GM18511 (cell line): ENCODE data around the gene CTBP2.

Experiments
- ATAC-seq: cut with Tn5 transposase; IDR thresholded peaks from one replicate; pipeline ENCODE4 v1.9.1; 2021; ENCODE audit warnings: mild to moderate bottlenecking, moderate library complexity; ENCODE audit not compliant: unreplicated experiment

The CTBP2 gene

DNA sequence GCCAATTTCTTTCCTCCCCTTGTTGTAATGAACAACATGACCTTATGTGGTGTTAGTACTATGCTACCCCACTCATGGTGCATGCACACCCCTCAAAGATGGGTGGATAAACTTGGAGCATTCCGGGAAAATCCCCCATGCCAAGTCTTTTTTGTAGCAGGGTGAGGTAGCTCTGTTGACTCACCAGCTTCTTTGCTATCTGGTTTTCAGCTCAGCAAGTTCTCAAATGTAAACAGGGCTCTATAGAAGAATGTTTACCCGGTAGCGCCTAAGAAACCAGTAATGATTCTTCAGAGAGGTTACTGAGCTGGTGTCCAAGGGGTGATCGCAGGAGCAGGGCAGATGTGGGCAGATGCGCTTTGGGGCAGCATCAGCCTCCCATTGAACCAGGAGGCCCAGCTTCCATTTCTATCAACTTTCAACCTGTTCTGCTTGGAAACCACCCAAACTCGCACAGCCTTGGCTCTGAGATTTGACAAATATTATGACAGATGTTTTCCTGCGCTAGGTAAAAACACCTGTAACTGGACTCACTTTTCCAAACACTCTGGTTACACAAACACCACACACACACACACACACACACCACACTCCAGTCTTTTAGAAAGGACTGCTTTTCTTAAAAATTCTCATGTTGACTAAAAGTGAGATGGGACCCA lies 130.7 kb downstream of the CTBP2 start:
- no peak for ATAC-seq

DNA sequence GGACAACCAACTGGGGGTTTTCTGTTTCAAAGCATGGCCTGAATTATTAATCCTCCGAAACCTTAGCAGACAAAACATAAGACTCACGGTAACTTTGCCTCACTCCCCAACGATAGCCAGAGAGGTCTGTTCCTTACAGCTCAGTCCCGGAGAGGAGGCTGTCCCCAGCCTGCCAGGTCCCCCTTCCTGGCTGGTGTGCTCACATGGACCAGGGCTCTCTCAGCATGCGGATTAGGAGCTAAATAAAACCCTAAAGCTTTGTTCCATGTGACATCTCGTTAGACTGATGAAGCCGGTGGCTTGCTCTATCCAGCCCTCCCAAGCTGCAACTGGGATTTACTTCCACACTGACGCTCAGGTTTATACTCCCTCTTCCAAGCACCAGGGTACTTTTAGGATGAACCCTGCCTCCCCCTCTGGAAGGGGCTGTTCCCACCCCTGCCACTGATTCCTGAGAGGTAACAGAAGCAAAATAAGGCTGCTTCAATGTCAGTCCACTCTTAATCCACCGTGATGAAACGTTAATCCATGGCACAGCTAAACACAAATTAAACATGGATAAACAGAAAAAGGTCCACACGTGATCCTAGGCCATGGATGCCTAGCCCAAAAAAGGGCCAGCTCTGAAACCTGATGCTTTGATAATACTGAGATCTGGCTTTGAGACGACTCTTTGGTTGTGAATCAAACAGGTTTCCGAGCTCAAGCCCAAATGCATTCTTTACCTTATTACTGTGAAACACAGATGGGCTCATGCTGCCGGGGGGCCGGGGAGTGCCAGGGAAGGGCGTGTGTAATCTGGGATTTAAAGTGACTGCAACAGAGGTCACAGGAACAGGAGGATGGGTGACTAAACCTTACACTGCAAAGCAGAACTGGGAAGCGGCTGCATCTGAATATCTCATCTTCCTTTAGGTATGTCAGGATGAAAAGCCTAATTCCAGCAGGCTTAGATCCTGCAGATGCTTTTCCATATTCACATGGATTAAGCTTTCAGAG lies 132.2 kb downstream of the CTBP2 start:
- ATAC-seq = no peak

DNA sequence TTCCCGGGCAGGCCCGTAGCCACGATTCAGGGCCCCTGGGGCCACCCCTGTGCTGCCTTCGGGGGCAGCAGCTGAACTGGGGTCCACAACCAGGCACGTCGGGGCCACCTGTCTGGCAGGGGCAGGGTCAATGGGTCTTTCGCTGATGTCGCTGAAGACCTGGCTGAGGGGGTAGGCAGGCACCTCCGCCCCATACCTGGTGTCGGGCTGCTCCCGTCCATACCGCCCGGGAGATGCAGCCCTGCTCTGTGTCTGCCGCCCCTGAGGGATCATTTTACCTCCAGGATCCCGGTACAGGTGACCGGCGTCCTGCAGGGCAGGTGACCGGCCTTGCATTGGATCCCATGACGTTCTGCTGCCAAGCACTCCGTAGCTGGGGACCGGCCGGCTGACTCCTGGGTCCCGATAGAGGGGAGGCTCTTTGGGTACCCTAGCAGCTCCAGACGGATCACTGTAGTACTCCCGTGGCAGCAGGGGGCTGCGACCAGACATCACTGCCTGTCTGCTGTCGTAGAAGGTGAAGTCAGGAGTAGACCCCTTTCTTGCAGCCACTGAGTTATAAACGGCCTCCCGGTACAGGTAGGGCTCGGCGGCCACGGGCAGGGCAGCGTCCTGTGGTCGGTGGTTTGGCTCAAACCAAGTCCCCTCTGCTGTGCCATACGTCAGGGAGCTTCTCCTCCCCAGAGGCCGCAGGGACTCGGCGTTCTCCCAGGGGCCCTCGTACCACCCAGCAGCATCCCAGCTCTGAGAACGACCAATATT lies 133.2 kb downstream of the CTBP2 start:
- no peak for ATAC-seq

- no peak for ATAC-seq
Observed at GRCh38 chr10:125026036-125026931, 134.1 kb downstream of the CTBP2 start.

GRCh38 chr10:125025341-125025740 lies 135.0 kb downstream of the CTBP2 start:
- no peak for ATAC-seq

GRCh38 chr10:125024497-125025234 lies 135.7 kb downstream of the CTBP2 start:
- no peak for ATAC-seq

DNA sequence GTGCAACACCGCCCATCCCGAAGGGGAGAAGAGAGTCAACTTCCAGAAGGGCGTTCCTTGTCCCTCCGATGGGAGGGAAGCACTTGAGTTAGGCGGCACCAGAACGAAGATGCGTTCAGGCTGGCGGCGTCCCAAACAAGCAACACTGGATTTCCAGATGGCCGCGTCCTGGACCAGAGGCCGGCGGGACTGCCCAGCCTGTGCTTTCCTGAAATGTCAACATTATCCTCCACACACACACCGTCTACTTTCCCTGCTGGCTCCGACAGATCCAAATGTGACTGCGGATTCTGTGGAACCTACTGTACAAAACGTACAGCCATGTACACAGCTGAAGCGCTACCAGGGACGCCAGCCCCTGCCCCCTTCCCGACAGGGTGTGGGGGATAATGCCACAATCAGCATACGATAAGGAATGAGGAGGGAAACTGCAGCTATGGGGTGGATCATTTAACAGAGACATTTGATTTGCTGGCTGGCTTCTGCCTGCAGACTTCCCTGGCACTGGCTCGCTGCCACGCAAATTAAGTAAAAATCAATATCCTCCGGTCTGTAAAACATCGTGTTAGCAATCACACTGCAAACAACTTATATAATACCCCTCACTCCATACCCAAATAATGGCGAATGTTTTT lies 136.4 kb downstream of the CTBP2 start:
- ATAC-seq = no peak

DNA sequence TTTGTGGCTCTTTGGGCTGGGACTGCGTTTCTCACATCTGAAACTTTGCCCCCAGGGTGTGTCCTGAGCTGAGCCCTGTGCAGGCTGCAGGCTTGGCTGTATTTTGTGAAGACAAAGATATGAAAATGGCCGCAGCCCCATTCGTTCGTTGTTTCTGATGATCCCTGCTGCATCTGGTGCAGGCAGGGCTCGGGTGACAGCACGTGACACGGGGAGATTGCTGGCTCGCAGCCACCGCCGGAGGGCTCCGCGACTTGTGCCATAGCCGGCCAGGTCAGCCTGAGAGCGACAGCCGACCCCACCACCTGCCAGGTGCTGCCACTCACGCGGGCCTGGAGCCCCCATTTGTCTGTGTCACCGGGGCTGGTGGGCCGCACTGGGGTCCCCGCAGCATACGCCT lies 137.1 kb downstream of the CTBP2 start:
- no peak for ATAC-seq

DNA sequence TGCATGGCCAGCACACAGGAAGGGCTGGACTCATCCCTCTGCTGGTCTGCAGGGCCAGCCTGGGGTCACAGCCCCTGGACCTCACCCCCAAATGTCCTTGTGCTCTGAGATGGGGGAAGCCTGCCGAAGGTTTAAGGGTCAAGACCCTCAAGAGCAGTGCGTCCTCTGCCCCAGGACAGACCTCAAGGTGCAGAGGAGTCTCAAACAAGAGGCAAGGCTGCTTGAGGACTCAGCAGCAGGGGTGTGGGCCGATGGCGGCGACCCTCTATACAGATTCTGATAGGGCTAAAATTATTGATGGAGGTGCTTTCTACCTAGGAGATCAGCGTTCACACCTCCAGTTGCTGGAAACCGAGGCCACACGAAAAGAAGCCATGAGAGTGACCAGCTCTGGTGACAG lies 137.7 kb downstream of the CTBP2 start:
- no peak for ATAC-seq

DNA sequence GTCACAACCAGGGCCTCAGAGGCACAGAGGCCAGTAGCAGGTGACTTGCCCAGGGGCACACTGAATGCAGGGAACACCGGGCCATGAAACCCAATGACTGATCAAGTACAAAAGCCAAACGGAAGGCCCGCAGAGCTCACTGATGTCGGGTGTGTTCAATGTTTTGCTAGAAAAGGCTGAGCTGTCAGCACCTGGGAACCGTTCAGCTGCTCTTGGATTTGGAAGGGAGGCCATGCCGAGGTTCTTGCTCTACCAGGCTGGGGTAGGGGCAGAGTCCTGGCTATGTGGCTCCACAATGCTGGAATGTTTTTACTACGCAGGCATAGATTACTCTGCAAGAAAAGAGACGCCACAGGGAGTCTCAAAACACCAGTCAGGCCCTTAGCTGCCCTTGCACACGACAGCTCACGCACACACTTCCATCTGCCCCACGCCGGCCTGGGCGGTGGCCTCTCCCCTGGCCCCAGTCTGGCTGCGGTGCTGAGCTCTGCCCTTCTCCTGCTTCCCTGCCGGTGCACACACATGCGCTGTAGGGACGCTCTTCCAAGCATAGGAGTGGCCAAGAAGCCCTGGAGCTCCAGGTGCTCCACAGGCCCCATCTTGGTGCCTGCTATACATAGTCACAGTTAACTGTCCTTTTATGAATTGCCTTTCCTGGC lies 138.5 kb downstream of the CTBP2 start:
- ATAC-seq = no peak

DNA sequence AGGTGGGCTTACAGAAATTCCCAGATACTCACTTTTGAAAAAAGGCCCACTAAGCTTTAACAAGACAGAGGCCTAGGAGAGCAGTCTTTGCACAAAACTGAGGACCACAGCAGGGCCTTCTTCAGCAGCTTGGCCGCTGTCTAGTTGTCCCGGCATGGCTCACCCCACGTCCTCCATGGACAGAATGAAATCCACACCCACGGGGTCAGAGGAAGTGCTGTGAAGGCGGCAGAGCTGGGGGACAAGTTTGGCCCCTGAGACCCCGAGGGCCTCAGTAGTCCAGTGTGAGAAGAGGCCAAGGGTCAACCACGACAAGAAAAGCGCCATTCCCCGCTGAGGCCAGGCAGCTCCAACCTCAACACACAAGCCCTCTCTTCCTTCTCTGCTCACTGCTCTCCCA lies 139.5 kb downstream of the CTBP2 start:
- no peak for ATAC-seq

DNA sequence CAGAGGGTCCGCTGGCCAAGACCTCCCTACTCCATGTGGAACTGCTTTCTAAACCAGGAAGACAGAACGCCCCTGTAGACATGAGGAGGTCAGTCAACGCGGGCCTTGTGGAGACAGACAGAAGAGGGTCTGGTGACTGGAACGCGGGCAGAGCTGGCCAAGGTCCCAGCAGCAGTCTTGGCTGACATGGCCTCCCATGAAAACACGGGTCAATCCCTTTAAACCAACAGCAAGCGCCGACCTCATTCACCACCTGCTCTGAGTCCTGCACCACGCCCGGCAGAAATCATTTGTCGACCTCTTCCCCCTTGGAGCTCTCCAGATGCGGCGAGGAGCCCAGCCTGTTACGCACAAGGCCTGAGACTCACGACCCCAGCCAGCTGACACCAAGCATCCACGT lies 140.0 kb downstream of the CTBP2 start:
- ATAC-seq = no peak

DNA sequence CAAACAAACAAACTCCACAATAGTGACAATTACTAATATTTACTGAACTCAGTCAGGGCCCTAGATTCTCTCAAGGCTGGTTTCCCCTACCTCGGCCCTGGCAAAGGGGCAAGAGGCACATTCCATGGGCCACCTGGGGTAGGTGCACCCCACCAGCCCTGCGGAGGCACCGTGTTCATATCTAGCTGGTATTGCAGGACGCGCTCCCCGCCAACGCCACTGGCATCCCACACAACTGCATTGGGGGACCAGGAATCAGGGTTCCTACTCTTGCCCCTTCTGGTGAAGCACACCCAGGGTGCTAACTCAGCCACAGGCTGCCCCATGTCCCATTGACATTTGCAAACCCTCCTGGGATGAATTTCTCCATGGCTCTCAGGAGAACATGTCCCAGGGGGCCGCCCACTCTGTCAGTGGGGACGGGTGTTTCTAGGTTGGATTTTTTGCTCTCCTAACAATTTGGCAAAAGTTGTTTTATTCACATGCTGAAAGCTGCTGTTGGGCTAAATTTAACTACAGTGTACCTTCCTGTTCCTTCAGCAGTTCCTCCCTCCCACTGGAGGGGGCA lies 141.7 kb downstream of the CTBP2 start:
- ATAC-seq = no peak

DNA sequence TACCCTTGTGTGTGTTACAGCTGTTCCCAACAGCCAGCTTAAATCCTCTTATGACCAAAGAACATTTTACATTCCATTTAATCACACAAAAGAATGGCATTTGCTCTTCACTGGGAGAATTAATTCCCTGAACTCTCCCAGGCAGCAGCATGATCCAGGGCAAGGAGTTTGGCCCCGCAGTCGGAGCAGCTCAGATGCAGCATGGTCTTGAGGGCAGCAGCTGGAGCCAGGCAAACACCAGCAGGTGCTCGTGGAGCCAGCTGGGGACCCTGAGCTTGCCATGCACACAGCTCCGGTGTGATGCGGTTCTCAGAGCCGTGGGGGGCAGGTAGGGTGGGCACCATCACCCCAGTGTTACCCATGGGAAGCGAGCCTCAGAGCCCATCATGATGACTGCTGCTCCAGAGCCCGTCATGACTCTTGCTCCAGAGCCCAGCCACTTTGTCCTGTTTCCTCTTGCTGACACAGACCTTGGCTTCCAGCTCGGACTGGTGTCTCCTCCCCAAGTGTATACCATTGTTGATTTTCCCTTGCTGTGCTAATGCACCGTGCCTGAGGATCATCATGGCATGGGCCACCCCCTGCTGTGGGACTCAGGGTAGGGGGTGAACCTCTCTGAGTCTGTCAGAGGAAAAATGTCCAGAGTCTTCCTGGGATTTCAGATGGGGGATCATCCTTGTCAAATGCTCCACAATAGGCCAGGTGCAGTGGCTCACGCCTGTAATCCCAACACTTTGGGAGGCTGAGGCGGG lies 142.6 kb downstream of the CTBP2 start:
- ATAC-seq = no peak

DNA sequence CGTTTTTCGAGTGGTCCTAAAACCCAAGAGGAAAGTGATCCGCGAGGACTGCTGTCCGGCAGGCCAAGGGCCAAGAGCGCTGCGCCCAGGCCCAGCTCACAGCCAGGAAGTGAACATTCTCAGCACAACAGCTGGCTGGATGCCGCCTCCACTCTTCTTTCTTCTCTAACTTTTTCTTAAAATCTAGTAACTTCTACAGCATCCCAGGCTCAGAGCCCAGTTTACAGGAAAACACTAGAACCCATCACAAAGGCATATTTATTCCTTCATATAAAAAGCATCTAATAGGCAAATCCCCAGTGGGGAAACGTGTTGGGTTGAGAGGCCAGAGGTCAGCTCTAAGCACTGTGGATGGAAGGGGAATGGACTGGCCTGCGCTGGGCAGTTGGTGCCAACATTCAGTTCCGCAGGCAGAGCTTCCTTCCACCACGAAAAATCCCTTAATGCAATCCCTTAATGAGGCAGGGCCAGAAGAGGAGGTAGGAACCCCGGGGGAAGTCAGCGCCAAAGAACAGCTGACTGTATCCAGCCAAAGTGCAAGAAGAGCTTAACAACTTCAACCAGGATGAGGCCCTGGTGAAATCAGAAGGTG lies 143.7 kb downstream of the CTBP2 start:
- ATAC-seq = no peak

DNA sequence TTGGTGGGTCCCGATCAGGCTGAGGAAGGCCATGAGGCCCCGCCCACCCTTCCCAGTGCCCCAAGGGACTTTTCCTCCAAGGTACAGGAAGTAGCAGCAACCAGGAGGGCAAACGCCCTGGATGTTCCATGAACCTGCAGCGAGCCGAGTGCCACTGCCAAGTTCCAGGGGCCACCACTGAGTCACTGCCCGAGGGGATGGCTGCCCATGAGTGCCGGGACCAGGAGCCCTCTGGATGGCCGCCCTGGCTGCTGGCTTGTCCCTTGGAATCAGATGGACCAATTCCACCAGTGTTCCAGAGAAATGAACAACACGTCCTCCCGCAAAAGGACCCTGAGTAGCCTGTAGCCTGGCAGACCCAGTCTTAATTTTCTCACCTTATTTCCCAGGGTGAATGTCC lies 144.2 kb downstream of the CTBP2 start:
- ATAC-seq = no peak

DNA sequence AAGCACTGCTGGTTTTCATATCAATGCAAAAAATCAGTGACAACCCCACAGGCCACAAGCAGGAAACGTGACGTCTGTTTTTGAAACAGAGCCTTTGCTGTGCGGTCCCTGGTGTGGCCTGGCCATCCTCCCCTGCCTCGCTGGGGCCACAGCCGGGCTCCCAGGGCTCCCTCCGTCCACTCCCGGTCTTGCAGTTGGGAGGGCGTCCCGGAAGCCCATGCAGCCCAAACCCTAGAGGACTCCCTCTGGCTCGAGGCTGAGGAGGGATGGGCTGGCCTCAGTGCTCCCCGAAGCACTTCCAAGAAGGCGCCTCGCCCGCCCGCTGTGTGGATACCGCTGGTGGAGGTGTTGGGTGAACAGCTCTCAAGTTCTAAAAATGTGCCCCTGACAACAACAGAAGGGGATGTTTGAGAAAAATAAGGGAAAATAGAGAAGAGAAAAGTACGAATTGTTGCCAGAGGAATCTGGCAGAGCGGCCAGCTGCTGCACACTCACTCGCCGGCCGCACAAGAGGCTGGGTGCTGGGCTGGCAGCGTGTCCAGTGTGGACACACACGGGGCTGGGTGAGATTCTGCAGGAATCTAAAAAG lies 144.9 kb downstream of the CTBP2 start:
- ATAC-seq = no peak
